ENCODE results near the gene METTL1.
"Not testable (repeated sequence)": the region's sequence is repeated elsewhere in the genome, so short reads cannot be mapped to it uniquely, and the experiment has no call there.

METTL1 gene

GRCh38 chr12:57724936-57725740 is 46.8 kb downstream of the METTL1 start:
- no peak for DNase-seq (ENCODE audit: extremely low read depth in 1 of 2, low read depth in 1 of 2)

GRCh38 chr12:57724003-57724935 is 47.6 kb downstream of the METTL1 start:
- DNase-seq (ENCODE audit: extremely low read depth in 1 of 2, low read depth in 1 of 2) = no peak

- DNase-seq (ENCODE audit: extremely low read depth in 1 of 2, low read depth in 1 of 2) = no peak
These were observed 48.3 kb downstream of the METTL1 start for GRCh38 chr12:57723630-57723962.

GRCh38 chr12:57722716-57723629 is 48.9 kb downstream of the METTL1 start:
- DNase-seq (ENCODE audit: extremely low read depth in 1 of 2, low read depth in 1 of 2) = no peak

- DNase-seq (ENCODE audit: extremely low read depth in 1 of 2, low read depth in 1 of 2) = not testable (repeated sequence)
These were observed 49.9 kb downstream of the METTL1 start for GRCh38 chr12:57721846-57722608.

- DNase-seq (ENCODE audit: extremely low read depth in 1 of 2, low read depth in 1 of 2) = no peak
These were observed 51.0 kb downstream of the METTL1 start for GRCh38 chr12:57720606-57721595.

GRCh38 chr12:57719777-57720605 is 51.9 kb downstream of the METTL1 start:
- DNase-seq (ENCODE audit: extremely low read depth in 1 of 2, low read depth in 1 of 2) = no peak

- no peak for DNase-seq (ENCODE audit: extremely low read depth in 1 of 2, low read depth in 1 of 2)
These were observed 53.0 kb downstream of the METTL1 start for GRCh38 chr12:57718641-57719528.
